GM12865 (cell line): Measurements from ENCODE around the gene AFM.
A peak's percentile ranks its signal among the peaks of the same experiment; 100 is the strongest.

Experiments
- DNase-seq: peaks from one replicate; pipeline ENCODE4 v3.0.0; 2010; ENCODE audit warnings: low read depth
- H3K4me3 ChIP-seq: 2 replicates; pipeline ENCODE4 v1.5.1; 2011; ENCODE audit warnings: mild to moderate bottlenecking, low read depth, low read length, control low read depth
- CTCF ChIP-seq: IDR thresholded peaks from 2 replicates; pipeline ENCODE4 v1.5.1; 2011; ENCODE audit warnings: low read length, control low read depth, low read depth, inconsistent platforms; ENCODE audit not compliant: insufficient read depth; ENCODE audit errors: missing control alignments

The AFM gene

GRCh38 chr4:73499996-73500765, 18.6 kb downstream of the AFM start:
- no peak for TF ChIP-seq CTCF
- DNase-seq, result no peak
- H3K4me3 ChIP-seq, result no peak overlapping the region

- no peak for TF ChIP-seq CTCF
- H3K4me3 ChIP-seq, result no peak overlapping the region
These were observed 20.2 kb downstream of the AFM start for GRCh38 chr4:73501664-73502265.

GRCh38 chr4:73505567-73505966, 24.0 kb downstream of the AFM start:
- H3K4me3 ChIP-seq, result no peak overlapping the region
- TF ChIP-seq CTCF, result no peak
- DNase-seq, result no peak

More at GRCh38 chr4:73501664-73502265, 20.2 kb downstream of the AFM start:
- no peak for DNase-seq

GRCh38 chr4:73507541-73507940, 26.0 kb downstream of the AFM start:
- DNase-seq, result no peak
- no peak for TF ChIP-seq CTCF
- H3K4me3 ChIP-seq, result no peak overlapping the region

- no peak for DNase-seq
- no peak overlapping the region for H3K4me3 ChIP-seq
- TF ChIP-seq CTCF, result no peak
These were observed 27.1 kb downstream of the AFM start for GRCh38 chr4:73508651-73509050.

- no peak overlapping the region for H3K4me3 ChIP-seq
- TF ChIP-seq CTCF, result no peak
- DNase-seq, result no peak
These were observed 36.8 kb downstream of the AFM start for GRCh38 chr4:73518340-73518739.

- no peak for TF ChIP-seq CTCF
- H3K4me3 ChIP-seq, result no peak overlapping the region
- DNase-seq, result peak; percentile 11
These were observed 39.3 kb downstream of the AFM start for GRCh38 chr4:73520821-73521220.
